Hepatocyte (in vitro differentiated cells): ENCODE data around the gene SAMD4A.

Source experiments
- CTCF ChIP-seq: fragments of 200-600 bp; sonication (generic); IDR thresholded peaks from 2 replicates; pipeline ENCODE4 v1.5.1; 2016; ENCODE audit warnings: antibody characterized with exemption, mild to moderate bottlenecking; ENCODE audit not compliant: poor library complexity
- EZH2 ChIP-seq: fragments of 200-600 bp; sonication (generic); IDR thresholded peaks from 2 replicates; pipeline ENCODE4 v1.6.1; 2016; ENCODE audit warnings: antibody characterized with exemption, mild to moderate bottlenecking, borderline replicate concordance
- EZH2phosphoT487 ChIP-seq: fragments of 200-600 bp; sonication (generic); IDR thresholded peaks from one replicate; pipeline ENCODE4 v1.6.1; 2018; ENCODE audit warnings: antibody characterized with exemption, mild to moderate bottlenecking, low read depth, moderate library complexity; ENCODE audit not compliant: unreplicated experiment, severe bottlenecking

- TF ChIP-seq CTCF: no peak
- TF ChIP-seq EZH2: no peak
- no peak for TF ChIP-seq EZH2phosphoT487
Observed at GRCh38 chr14:54709867-54710266, 142.9 kb downstream of the SAMD4A start.
